ENCODE results near the gene CYP27C1.
"Not testable (repeated sequence)": the region's sequence is repeated elsewhere in the genome, so short reads cannot be mapped to it uniquely, and the experiment has no call there.

CYP27C1 gene

GRCh38 chr2:127220768-127221527, 849 bp upstream of the CYP27C1 start:
- DNase-seq, result no peak

- DNase-seq, result no peak
These were observed 678 bp downstream of the CYP27C1 start for GRCh38 chr2:127219171-127220070.

- DNase-seq, result no peak
These were observed 1.3 kb downstream of the CYP27C1 start for GRCh38 chr2:127218812-127219170.

GRCh38 chr2:127217470-127218325, 2.4 kb downstream of the CYP27C1 start:
- DNase-seq, result peak; percentile 80

- no peak for DNase-seq
These were observed 3.5 kb downstream of the CYP27C1 start for GRCh38 chr2:127216593-127216992.

GRCh38 chr2:127216095-127216494, 4.0 kb downstream of the CYP27C1 start:
- DNase-seq, result no peak

GRCh38 chr2:127214201-127214600, 5.9 kb downstream of the CYP27C1 start:
- not testable (repeated sequence) for DNase-seq

GRCh38 chr2:127208313-127208712, 11.8 kb downstream of the CYP27C1 start:
- DNase-seq, result no peak

GRCh38 chr2:127205218-127206125, 14.6 kb downstream of the CYP27C1 start:
- DNase-seq, result no peak

GRCh38 chr2:127201452-127201851, 18.6 kb downstream of the CYP27C1 start:
- DNase-seq, result no peak

GRCh38 chr2:127200962-127201361, 19.1 kb downstream of the CYP27C1 start:
- DNase-seq, result no peak

GRCh38 chr2:127199223-127199622, 20.9 kb downstream of the CYP27C1 start:
- no peak for DNase-seq

GRCh38 chr2:127197475-127198385, 22.4 kb downstream of the CYP27C1 start:
- no peak for DNase-seq

- DNase-seq, result no peak
These were observed 23.1 kb downstream of the CYP27C1 start for GRCh38 chr2:127196998-127197397.

- no peak for DNase-seq
These were observed 23.6 kb downstream of the CYP27C1 start for GRCh38 chr2:127196549-127196948.

GRCh38 chr2:127195140-127196074, 24.7 kb downstream of the CYP27C1 start:
- no peak for DNase-seq

- no peak for DNase-seq
These were observed 25.7 kb downstream of the CYP27C1 start for GRCh38 chr2:127194447-127194846.

- no peak for DNase-seq
These were observed 26.2 kb downstream of the CYP27C1 start for GRCh38 chr2:127193967-127194280.

- no peak for DNase-seq
These were observed 26.7 kb downstream of the CYP27C1 start for GRCh38 chr2:127193164-127193966.

All from T1000 (cell line).